GM18505 (cell line): ENCODE results near the gene OR52B2.

ENCODE experiments used
- ATAC-seq: cut with Tn5 transposase; IDR thresholded peaks from one replicate; pipeline ENCODE4 v1.9.1; 2021; ENCODE audit not compliant: unreplicated experiment
- POLR2A ChIP-seq: IDR thresholded peaks from 4 replicates; pipeline ENCODE4 v1.6.1; 2011; ENCODE audit warnings: borderline replicate concordance; ENCODE audit not compliant: insufficient read depth, insufficient read length; ENCODE audit errors: extremely low read depth

OR52B2 gene

DNA sequence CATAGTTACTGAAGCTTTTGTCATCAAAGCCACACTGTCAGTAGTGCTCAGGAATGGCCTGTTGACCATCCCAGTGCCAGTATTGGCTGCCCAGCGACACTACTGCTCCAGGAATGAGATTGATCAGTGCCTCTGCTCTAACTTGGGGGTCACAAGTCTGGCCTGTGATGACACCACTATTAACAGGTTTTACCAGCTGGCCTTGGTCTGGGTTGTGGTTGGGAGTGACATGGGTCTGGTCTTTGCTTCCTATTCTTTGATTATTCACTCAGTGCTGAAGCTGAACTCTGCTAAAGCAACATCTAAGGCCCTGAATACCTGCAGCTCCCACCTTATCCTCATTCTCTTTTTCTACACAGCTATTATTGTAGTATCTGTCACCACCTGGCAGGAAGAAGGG is 41.1 kb downstream of the OR52B2 start:
- no peak for TF ChIP-seq POLR2A

DNA sequence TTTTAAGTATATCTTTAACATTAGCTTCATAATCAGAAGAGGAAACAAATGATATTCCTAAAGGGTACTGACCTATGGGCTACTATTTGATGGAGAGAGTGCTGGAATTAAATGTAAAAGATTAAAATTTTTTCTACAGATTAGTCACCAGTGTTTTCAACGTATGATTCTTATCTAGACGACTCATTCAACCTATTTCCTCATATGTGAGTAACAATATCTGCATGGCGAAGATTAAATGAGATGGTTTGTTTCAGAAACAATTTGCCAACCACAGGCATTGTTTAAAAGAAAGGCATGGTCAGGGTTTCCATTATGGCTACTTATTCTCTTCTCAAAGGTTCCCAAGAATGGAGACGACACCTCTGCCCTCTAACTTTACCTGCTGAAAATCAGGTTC is 42.2 kb downstream of the OR52B2 start:
- no peak for TF ChIP-seq POLR2A
- no peak for ATAC-seq

More for the DNA sequence above, 41.1 kb downstream of the OR52B2 start:
- no peak for ATAC-seq

DNA sequence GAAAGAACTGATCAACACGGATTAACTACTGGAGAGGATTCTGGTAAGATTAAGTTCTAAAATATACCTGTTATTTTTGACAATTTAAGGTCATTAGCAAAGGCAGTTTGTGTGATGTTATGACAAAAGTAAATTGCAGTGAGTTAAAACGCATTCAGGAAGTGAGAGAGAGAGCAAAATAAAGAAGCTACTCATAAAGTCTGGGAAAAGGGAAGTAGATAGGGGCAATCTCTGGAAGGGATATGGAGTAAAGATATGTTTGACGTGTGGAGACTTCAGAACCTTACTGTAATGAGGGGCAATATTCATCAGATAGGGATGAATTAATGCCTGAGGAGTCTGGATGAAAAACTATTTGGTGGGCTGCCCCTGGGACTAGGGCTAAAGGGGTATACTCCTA is 45.9 kb downstream of the OR52B2 start:
- no peak for ATAC-seq

More for the DNA sequence above, 45.9 kb downstream of the OR52B2 start:
- TF ChIP-seq POLR2A: no peak
